PC-9 (cell line): Measurements from ENCODE around the gene IKZF2. TPM values are rescaled to one million over a fixed set of nuclear protein-coding genes. Genes with fewer than 3 reads are reported as not detected.

ENCODE experiments used
- BruUV-seq: library from RNA; stranded (reverse); fragments of 400-500 nt; replicated peaks from 2 replicates; lab custom pipeline; 2021; lab: Mats Ljungman, UMichigan
- CTCF ChIA-PET: fragments of 300-600 bp; sonication (Branson Sonifier 250); formaldehyde crosslinking; loops from one replicate; lab custom pipeline; 2022; ENCODE audit warnings: antibody characterized with exemption; lab: Charles Lee
- POLR2A ChIA-PET: fragments of 300-600 bp; sonication (Branson Sonifier 250); formaldehyde crosslinking; loops from one replicate; lab custom pipeline; 2022; ENCODE audit warnings: antibody characterized with exemption; ENCODE audit not compliant: unreplicated experiment; lab: Charles Lee
- DNase-seq, 2 experiments: peaks; one replicate each; pipeline versions ENCODE4 v3.0.0 to v3.0.0-alpha.2; 2015 to 2022; ENCODE audit warnings: mixed read lengths in 1 of 2
- H2AFZ ChIP-seq: fragments of 200-600 bp; sonication (generic); 2 replicates; pipeline ENCODE4 v1.8.1; 2017; ENCODE audit warnings: antibody characterized with exemption
- H3F3A ChIP-seq: fragments of 200-600 bp; sonication (generic); 2 replicates; pipeline ENCODE4 v1.8.1; 2017; ENCODE audit warnings: antibody characterized with exemption, mild to moderate bottlenecking, low read depth; ENCODE audit not compliant: insufficient read depth
- H3K27ac ChIP-seq: fragments of 200-600 bp; sonication (generic); 2 replicates; pipeline ENCODE4 v1.6.1; 2016; ENCODE audit warnings: mixed run types
- H3K27me3 ChIP-seq: fragments of 200-600 bp; sonication (generic); 2 replicates; pipeline ENCODE4 v1.6.1; 2016; ENCODE audit warnings: low read depth, mixed run types; ENCODE audit not compliant: insufficient read depth
- H3K36me3 ChIP-seq: fragments of 200-600 bp; sonication (generic); 2 replicates; pipeline ENCODE4 v1.6.1; 2016; ENCODE audit warnings: low read depth, mixed run types
- H3K4me1 ChIP-seq: fragments of 200-600 bp; sonication (generic); replicated peaks from 2 replicates; pipeline ENCODE4 v1.6.1; 2016; ENCODE audit warnings: mixed run types; ENCODE audit not compliant: insufficient read depth
- H3K4me2 ChIP-seq: fragments of 200-600 bp; sonication (generic); 2 replicates; pipeline ENCODE4 v1.6.1; 2017; ENCODE audit warnings: mixed run types
- H3K4me3 ChIP-seq: fragments of 200-600 bp; sonication (generic); 2 replicates; pipeline ENCODE4 v1.6.1; 2016; ENCODE audit warnings: mixed run types
- H3K79me2 ChIP-seq: fragments of 200-600 bp; sonication (generic); 2 replicates; pipeline ENCODE4 v1.6.1; 2017; ENCODE audit warnings: low read depth, mixed run types
- H3K9me2 ChIP-seq: fragments of 200-600 bp; sonication (generic); 2 replicates; pipeline ENCODE4 v1.8.1; 2017; ENCODE audit warnings: mild to moderate bottlenecking; ENCODE audit not compliant: insufficient read depth
- H3K9me3 ChIP-seq: fragments of 200-600 bp; sonication (generic); 2 replicates; pipeline ENCODE4 v1.8.1; 2016; ENCODE audit warnings: low read depth; ENCODE audit not compliant: insufficient read depth
- H4K20me1 ChIP-seq: fragments of 200-600 bp; sonication (generic); 2 replicates; pipeline ENCODE4 v1.8.1; 2017; ENCODE audit not compliant: insufficient read depth
- EZH2 ChIP-seq: fragments of 200-600 bp; sonication (generic); IDR thresholded peaks from 2 replicates; pipeline ENCODE4 v1.8.0; 2017; ENCODE audit warnings: antibody characterized with exemption, low read depth
- intact Hi-C: fragments of 100-400 bp; cut with micrococcal nuclease; formaldehyde crosslinking; loops from one replicate; pipeline ENCODE4 v1.10.0; 2022; ENCODE audit not compliant: unreplicated experiment
- total RNA-seq: library from RNA; stranded (reverse); gene quantifications from 2 replicates; pipeline ENCODE4 v1.2.3, GENCODE V29; 2021
- TF ChIP-seq, protein P1 (sequence below): fragments of 200-600 bp; sonication (generic); conservative IDR thresholded peaks from 2 replicates; pipeline ENCODE4 v1.6.1; 2017; ENCODE audit warnings: mixed run types, antibody characterized with exemption, mild to moderate bottlenecking, moderate library complexity

Gene IKZF2
- total RNA-seq, 1 experiment from 2014 or later = 28.3 TPM

DNA sequence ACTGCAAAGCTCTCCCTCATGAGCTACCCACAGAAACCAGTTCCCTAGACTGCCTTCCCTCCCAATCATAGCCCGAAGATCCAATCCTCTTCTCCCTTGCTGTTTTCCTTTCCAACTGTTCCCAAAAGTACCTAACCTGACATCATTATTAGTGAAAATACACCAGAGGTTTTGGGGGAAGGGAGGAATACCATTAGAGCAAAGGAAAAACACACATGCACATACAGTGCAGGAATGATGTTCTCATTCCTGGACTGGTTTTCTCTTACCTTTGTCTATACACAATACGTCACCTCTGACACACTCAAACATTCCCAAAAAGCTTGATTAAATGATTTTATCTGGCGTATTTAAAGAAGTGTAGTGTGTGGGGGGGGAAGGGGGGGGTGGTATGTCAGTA is 46.2 kb downstream of the IKZF2 start:
- Histone ChIP-seq H3K36me3 (no peaks in the 10 kb centered on the region), H3K4me1 (no peaks in the 10 kb centered on the region), H3K27ac (no peak overlapping the region), H3K4me3 (no peak overlapping the region), H3K27me3 (no peaks in the 10 kb centered on the region), H2AFZ (no peak overlapping the region), H3F3A (no peaks in the 10 kb centered on the region), H3K9me2 (no peaks in the 10 kb centered on the region), H3K9me3 (no peaks in the 10 kb centered on the region; the same call in 1 of the 2 replicates), H3K79me2 (peaks cover 24% of the 10 kb centered on the region; the same call in 1 of the 2 replicates), H3K4me2 (no peak overlapping the region), H4K20me1 (no peaks in the 10 kb centered on the region)
- TF ChIP-seq, protein P1, sequence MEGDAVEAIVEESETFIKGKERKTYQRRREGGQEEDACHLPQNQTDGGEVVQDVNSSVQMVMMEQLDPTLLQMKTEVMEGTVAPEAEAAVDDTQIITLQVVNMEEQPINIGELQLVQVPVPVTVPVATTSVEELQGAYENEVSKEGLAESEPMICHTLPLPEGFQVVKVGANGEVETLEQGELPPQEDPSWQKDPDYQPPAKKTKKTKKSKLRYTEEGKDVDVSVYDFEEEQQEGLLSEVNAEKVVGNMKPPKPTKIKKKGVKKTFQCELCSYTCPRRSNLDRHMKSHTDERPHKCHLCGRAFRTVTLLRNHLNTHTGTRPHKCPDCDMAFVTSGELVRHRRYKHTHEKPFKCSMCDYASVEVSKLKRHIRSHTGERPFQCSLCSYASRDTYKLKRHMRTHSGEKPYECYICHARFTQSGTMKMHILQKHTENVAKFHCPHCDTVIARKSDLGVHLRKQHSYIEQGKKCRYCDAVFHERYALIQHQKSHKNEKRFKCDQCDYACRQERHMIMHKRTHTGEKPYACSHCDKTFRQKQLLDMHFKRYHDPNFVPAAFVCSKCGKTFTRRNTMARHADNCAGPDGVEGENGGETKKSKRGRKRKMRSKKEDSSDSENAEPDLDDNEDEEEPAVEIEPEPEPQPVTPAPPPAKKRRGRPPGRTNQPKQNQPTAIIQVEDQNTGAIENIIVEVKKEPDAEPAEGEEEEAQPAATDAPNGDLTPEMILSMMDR = no peak
- no peak for TF ChIP-seq EZH2
- CTCF ChIA-PET = interaction anchor here (0.5 kb wide), 1 partner anchor 44 kb away, joined by 3 read pairs; no protein-coding TSS in a partner anchor
- DNase-seq = no peak
- no TSS peak for BruUV-seq
- intact Hi-C loops = no loop called here
- POLR2A ChIA-PET = interaction anchor here (0.6 kb wide), 2 partner anchors 18 to 1226 kb away, joined by 8 to 9 read pairs; no protein-coding TSS in a partner anchor

DNA sequence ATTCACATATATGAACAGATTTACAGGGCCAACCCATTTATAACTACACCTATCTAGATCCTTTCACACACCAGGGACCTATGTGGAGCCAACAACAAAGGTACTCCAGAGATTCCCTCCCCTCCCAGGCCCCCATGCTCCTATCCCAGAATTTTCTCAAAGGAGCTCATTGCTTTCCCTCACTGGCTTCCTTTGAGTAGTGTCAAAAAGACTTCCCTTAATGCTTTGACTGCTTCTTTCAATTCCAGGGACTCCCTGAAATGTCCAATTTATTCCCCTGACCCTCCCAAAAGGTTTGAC is 46.6 kb downstream of the IKZF2 start:
- no peak for DNase-seq
- no peak overlapping the region for H3K4me3 ChIP-seq
- H3K4me1 ChIP-seq = no peaks in the 10 kb centered on the region
- no peaks in the 10 kb centered on the region; the same call in 1 of the 2 replicates for H3K9me3 ChIP-seq
- no peak overlapping the region for H2AFZ ChIP-seq
- H3K9me2 ChIP-seq = no peaks in the 10 kb centered on the region
- H4K20me1 ChIP-seq = no peaks in the 10 kb centered on the region
- CTCF ChIA-PET = interaction anchor here (0.5 kb wide), 1 partner anchor 45 kb away, joined by 3 read pairs; no protein-coding TSS in a partner anchor
- H3K36me3 ChIP-seq = no peaks in the 10 kb centered on the region
- no TSS peak for BruUV-seq
- H3F3A ChIP-seq = no peaks in the 10 kb centered on the region
- no peak overlapping the region for H3K4me2 ChIP-seq
- TF ChIP-seq, protein P1 = no peak
- TF ChIP-seq EZH2 = no peak
- intact Hi-C loops = no loop called here
- POLR2A ChIA-PET = interaction anchor here (0.6 kb wide), 2 partner anchors 18 to 1226 kb away, joined by 8 to 9 read pairs; no protein-coding TSS in a partner anchor
- no peaks in the 10 kb centered on the region for H3K27me3 ChIP-seq
- H3K27ac ChIP-seq = no peak overlapping the region
- H3K79me2 ChIP-seq = peaks cover 24% of the 10 kb centered on the region; the same call in 1 of the 2 replicates

DNA sequence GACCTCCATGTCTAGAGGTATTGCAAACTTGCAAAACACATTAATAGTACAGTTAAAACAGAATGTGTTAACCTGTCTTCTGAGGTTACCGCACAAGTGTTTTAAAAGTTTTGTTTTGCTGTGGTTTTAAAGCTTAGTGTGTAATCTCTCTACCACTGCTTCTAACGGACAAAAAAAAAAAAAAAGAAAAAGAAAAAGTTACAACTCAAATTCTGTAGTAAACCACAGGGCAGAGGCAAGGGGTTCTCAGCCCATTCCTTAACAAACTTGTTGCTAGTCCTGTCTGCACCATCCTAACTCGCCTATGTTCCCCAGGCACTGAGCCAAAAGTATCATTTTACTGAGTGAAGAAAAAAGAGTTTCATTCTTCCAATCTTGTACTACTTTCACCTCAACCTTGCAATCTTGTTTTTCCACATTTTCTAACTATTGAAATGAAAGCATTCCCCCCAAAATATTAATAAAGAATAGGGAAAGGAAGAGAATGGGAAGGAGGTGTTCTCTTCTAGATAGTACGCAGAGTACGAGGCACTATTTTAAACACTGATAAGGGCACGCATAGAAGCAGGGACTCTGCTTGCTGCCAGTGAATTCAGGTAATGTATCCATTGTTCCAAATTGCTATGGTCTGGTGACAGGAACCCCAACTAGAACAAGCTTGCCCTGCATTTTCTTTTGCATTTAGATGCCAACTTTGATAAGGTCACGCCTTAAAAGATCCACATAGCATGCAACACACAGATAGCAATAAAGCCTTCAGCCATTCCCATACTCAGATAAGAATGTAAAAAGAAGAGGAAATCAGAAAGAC is 47.1 kb downstream of the IKZF2 start:
- intact Hi-C loops = no loop called here
- H3K4me1 ChIP-seq = no peaks in the 10 kb centered on the region
- no TSS peak for BruUV-seq
- no peaks in the 10 kb centered on the region for H3K27me3 ChIP-seq
- no peaks in the 10 kb centered on the region; the same call in 1 of the 2 replicates for H3K9me3 ChIP-seq
- H2AFZ ChIP-seq = no peak overlapping the region
- TF ChIP-seq, protein P1 = no peak
- ChIA-PET CTCF (no interaction called here), POLR2A (interaction anchor here (0.6 kb wide), 2 partner anchors 18 to 1225 kb away, joined by 3 to 8 read pairs; no protein-coding TSS in a partner anchor)
- H3K9me2 ChIP-seq = no peaks in the 10 kb centered on the region
- peak in 1 of 2 experiments; percentile 12 for DNase-seq
- H3K36me3 ChIP-seq = no peaks in the 10 kb centered on the region
- peaks cover 24% of the 10 kb centered on the region; the same call in 1 of the 2 replicates for H3K79me2 ChIP-seq
- no peak overlapping the region for H3K4me3 ChIP-seq
- no peak overlapping the region for H3K27ac ChIP-seq
- no peaks in the 10 kb centered on the region for H3F3A ChIP-seq
- H4K20me1 ChIP-seq = no peaks in the 10 kb centered on the region
- H3K4me2 ChIP-seq = no peak overlapping the region
